ENCODE results near the gene SLC29A3. TPM values are rescaled to one million over a fixed set of nuclear protein-coding genes. Genes with fewer than 3 reads are reported as not detected.

SLC29A3 gene
- total and polyA plus RNA-seq, 8 donors: 7.6 to 13.4 (median 8.1) TPM

GRCh38 chr10:71325267-71325666, 6.2 kb downstream of the SLC29A3 start:
- ATAC-seq: no peak
- no peak for TF ChIP-seq CTCF (IDR thresholded peaks at IDR 0.05)
- no peaks in the 10 kb centered on the region for H3K9me3 ChIP-seq
- no peak overlapping the region for H3K4me3 ChIP-seq
- peaks cover 0 to 31% of the 10 kb centered on the region in 2 donors for H3K36me3 ChIP-seq
- DNase-seq: no peak
- peaks cover 0 to 5% of the 10 kb centered on the region in 2 donors for H3K4me1 ChIP-seq
- H3K27ac ChIP-seq: no peak overlapping the region
- H3K27me3 ChIP-seq: no peaks in the 10 kb centered on the region
- intact Hi-C loops (cut with DNase I): no loop called here

GRCh38 chr10:71326464-71326881, 7.4 kb downstream of the SLC29A3 start:
- peaks cover 0 to 31% of the 10 kb centered on the region in 2 donors for H3K36me3 ChIP-seq
- H3K4me1 ChIP-seq: no peaks in the 10 kb centered on the region
- intact Hi-C loops (cut with DNase I): no loop called here
- DNase-seq: no peak
- no peaks in the 10 kb centered on the region for H3K9me3 ChIP-seq
- H3K27ac ChIP-seq: no peak overlapping the region
- no peak overlapping the region for H3K4me3 ChIP-seq
- ATAC-seq: no peak
- H3K27me3 ChIP-seq: no peaks in the 10 kb centered on the region
- no peak for TF ChIP-seq CTCF (IDR thresholded peaks at IDR 0.05)

GRCh38 chr10:71330789-71331404, 11.8 kb downstream of the SLC29A3 start:
- Histone ChIP-seq H3K4me1 (peaks cover 4 to 14% of the 10 kb centered on the region in 2 donors), H3K4me3 (no peak overlapping the region), H3K27me3 (no peaks in the 10 kb centered on the region), H3K27ac (no peak overlapping the region), H3K9me3 (no peaks in the 10 kb centered on the region), H3K36me3 (peaks cover 0 to 24% of the 10 kb centered on the region in 2 donors)
- intact Hi-C loops (cut with DNase I): no loop called here
- TF ChIP-seq CTCF (IDR thresholded peaks at IDR 0.05): no peak
- no peak for ATAC-seq
- DNase-seq: no peak

GRCh38 chr10:71331736-71332135, 12.7 kb downstream of the SLC29A3 start:
- TF ChIP-seq CTCF (IDR thresholded peaks at IDR 0.05): no peak
- intact Hi-C loops (cut with DNase I): no loop called here
- H3K4me3 ChIP-seq: no peak overlapping the region
- H3K9me3 ChIP-seq: no peaks in the 10 kb centered on the region
- peaks cover 4 to 14% of the 10 kb centered on the region in 2 donors for H3K4me1 ChIP-seq
- peaks cover 0 to 16% of the 10 kb centered on the region in 2 donors for H3K36me3 ChIP-seq
- H3K27me3 ChIP-seq: no peaks in the 10 kb centered on the region
- ATAC-seq: no peak
- no peak for DNase-seq
- no peak overlapping the region for H3K27ac ChIP-seq

GRCh38 chr10:71332466-71332865, 13.4 kb downstream of the SLC29A3 start:
- H3K27me3 ChIP-seq: no peaks in the 10 kb centered on the region
- no peak for ATAC-seq
- intact Hi-C loops (cut with DNase I): no loop called here

More at GRCh38 chr10:71332466-71332865, 13.4 kb downstream of the SLC29A3 start:
- H3K4me3 ChIP-seq: no peak overlapping the region
- H3K9me3 ChIP-seq: no peaks in the 10 kb centered on the region
- DNase-seq: no peak
- no peak for TF ChIP-seq CTCF (IDR thresholded peaks at IDR 0.05)
- H3K36me3 ChIP-seq: peaks cover 0 to 13% of the 10 kb centered on the region in 2 donors
- H3K4me1 ChIP-seq: peaks cover 4 to 14% of the 10 kb centered on the region in 2 donors
- no peak overlapping the region for H3K27ac ChIP-seq
